Mammary epithelial cell (primary cell): Measurements from ENCODE around the gene NMRAL1.

Source experiments
- CTCF ChIP-seq, 2 donors: IDR thresholded peaks in 1 of 2; conservative IDR thresholded peaks in 1 of 2; 2 replicates each; pipeline ENCODE4 v1.5.1; 2011 to 2012; ENCODE audit warnings: inconsistent platforms in 2 of 2, low read length in 2 of 2, mild to moderate bottlenecking in 2 of 2, control low read depth in 1 of 2, low read depth in 1 of 2; ENCODE audit not compliant: insufficient read depth in 1 of 2; ENCODE audit errors: extremely low read depth in 1 of 2
- EZH2 ChIP-seq: IDR thresholded peaks from 2 replicates; pipeline ENCODE4 v1.6.1; 2012; ENCODE audit warnings: low read length, inconsistent platforms, borderline replicate concordance

- TF ChIP-seq CTCF (conservative IDR thresholded peaks at IDR 0.05 in 1 of 2, IDR thresholded peaks at IDR 0.05 in 1 of 2; ENCODE audit: extremely low read depth in 1 of 2, insufficient read depth in 1 of 2, low read depth in 1 of 2, low read length in 2 of 2) (no peak), EZH2 (no peak)
Measured at GRCh38 chr16:4412854-4413253, 61.6 kb downstream of the NMRAL1 start.
